Neural crest cell (in vitro differentiated cells): ENCODE results near the gene PRKAG2. TPM values are rescaled to one million over a fixed set of nuclear protein-coding genes. Genes with fewer than 3 reads are reported as not detected.

Source experiments
- DNase-seq: peaks from one replicate; pipeline ENCODE4 v3.0.0; 2021; ENCODE audit warnings: low read depth, mixed read lengths, low spot score
- H3K27ac Mint-ChIP-seq: one replicate; pipeline ENCODE4 v1.8.0; 2021; ENCODE audit warnings: mild to moderate bottlenecking, mixed read lengths; ENCODE audit not compliant: unreplicated experiment
- H3K27me3 Mint-ChIP-seq: 2 replicates; pipeline ENCODE4 v1.8.0; 2021; ENCODE audit warnings: low read depth, mild to moderate bottlenecking, mixed read lengths
- H3K36me3 Mint-ChIP-seq: 2 replicates; pipeline ENCODE4 v1.8.0; 2021; ENCODE audit warnings: low read depth, mild to moderate bottlenecking, mixed read lengths
- H3K4me1 Mint-ChIP-seq: 2 replicates; pipeline ENCODE4 v1.8.0; 2021; ENCODE audit warnings: mixed read lengths
- H3K4me3 Mint-ChIP-seq: one replicate; pipeline ENCODE4 v1.8.0; 2021; ENCODE audit warnings: mild to moderate bottlenecking, mixed read lengths
- H3K9me3 Mint-ChIP-seq: 2 replicates; pipeline ENCODE4 v1.8.0; 2021; ENCODE audit warnings: mixed read lengths
- CTCF ChIP-seq: fragments of 200-600 bp; sonication (generic); conservative IDR thresholded peaks from 2 replicates; pipeline ENCODE4 v1.5.0; 2021; ENCODE audit warnings: antibody characterized with exemption, mild to moderate bottlenecking
- total RNA-seq: library from RNA; stranded (reverse); gene quantifications from 2 replicates; pipeline ENCODE4 v1.2.1, GENCODE V29; 2021

PRKAG2 gene
- total RNA-seq, 1 donor from 2014 or later: 12.5 TPM

- Mint-ChIP-seq H3K36me3 (no peaks in the 10 kb centered on the region), H3K4me3 (no peak overlapping the region)
Observed at GRCh38 chr7:151853896-151854719, 22.8 kb downstream of the PRKAG2 start.

GRCh38 chr7:151852486-151853396 is 24.2 kb downstream of the PRKAG2 start:
- Mint-ChIP-seq H3K36me3 (no peaks in the 10 kb centered on the region), H3K9me3 (no peaks in the 10 kb centered on the region), H3K4me1 (peaks cover 6% of the 10 kb centered on the region), H3K27ac (no peak overlapping the region), H3K27me3 (no peaks in the 10 kb centered on the region), H3K4me3 (no peak overlapping the region)
- no peak for DNase-seq
- no peak for TF ChIP-seq CTCF

More at GRCh38 chr7:151853896-151854719, 22.8 kb downstream of the PRKAG2 start:
- H3K27me3 Mint-ChIP-seq: no peaks in the 10 kb centered on the region
- DNase-seq: no peak
- no peaks in the 10 kb centered on the region for H3K9me3 Mint-ChIP-seq
- TF ChIP-seq CTCF: no peak
- peaks cover 6% of the 10 kb centered on the region for H3K4me1 Mint-ChIP-seq
- H3K27ac Mint-ChIP-seq: no peak overlapping the region

DNA sequence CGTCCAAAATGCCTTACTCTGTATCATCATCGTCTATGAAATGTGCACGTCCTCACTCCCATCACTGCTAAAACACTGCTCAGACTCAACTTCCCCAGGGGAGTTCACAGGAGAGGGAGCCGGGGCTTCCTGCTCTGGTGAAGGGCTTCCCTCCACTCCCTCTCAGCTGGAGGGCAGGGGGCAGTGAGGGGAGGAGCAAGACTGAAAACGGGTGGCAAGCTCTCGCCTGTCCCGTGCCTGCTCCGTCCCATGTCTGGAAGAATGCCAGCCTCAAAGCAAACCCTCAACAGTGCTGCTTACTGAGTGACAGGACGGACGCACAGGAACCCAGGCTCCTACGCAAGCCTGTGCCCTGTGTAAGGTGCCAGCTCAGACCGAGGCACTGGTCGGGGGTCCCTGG is 25.1 kb downstream of the PRKAG2 start:
- no peak overlapping the region for H3K4me3 Mint-ChIP-seq
- no peaks in the 10 kb centered on the region for H3K36me3 Mint-ChIP-seq
- peaks cover 6% of the 10 kb centered on the region for H3K4me1 Mint-ChIP-seq
- peak overlapping the region; percentile 12 for H3K27ac Mint-ChIP-seq
- no peak for DNase-seq
- H3K27me3 Mint-ChIP-seq: no peaks in the 10 kb centered on the region
- no peak for TF ChIP-seq CTCF
- H3K9me3 Mint-ChIP-seq: no peaks in the 10 kb centered on the region

GRCh38 chr7:151851145-151851751 is 25.7 kb downstream of the PRKAG2 start:
- Mint-ChIP-seq H3K36me3 (no peaks in the 10 kb centered on the region), H3K4me3 (no peak overlapping the region), H3K4me1 (peaks cover 6% of the 10 kb centered on the region), H3K27me3 (no peaks in the 10 kb centered on the region), H3K27ac (peak overlapping the region; percentile 69), H3K9me3 (no peaks in the 10 kb centered on the region)
- no peak for DNase-seq
- no peak for TF ChIP-seq CTCF

- H3K4me3 Mint-ChIP-seq: no peak overlapping the region
- no peak for TF ChIP-seq CTCF
- H3K4me1 Mint-ChIP-seq: peaks cover 6% of the 10 kb centered on the region
- DNase-seq: no peak
- H3K36me3 Mint-ChIP-seq: no peaks in the 10 kb centered on the region
- H3K9me3 Mint-ChIP-seq: no peaks in the 10 kb centered on the region
- H3K27ac Mint-ChIP-seq: peak overlapping the region; percentile 69
- no peaks in the 10 kb centered on the region for H3K27me3 Mint-ChIP-seq
Observed at GRCh38 chr7:151850491-151851124, 26.3 kb downstream of the PRKAG2 start.
